Measurements from ENCODE around the gene CSNK1D.

CSNK1D gene

GRCh38 chr17:82219753-82220709 lies 53.5 kb downstream of the CSNK1D start:
- no peak for TF ChIP-seq CTCF (IDR thresholded peaks at IDR 0.05; ENCODE audit: insufficient read depth, low read length, missing control alignments)
- POLR2A ChIA-PET: interaction anchor here (9.8 kb wide), 1 partner anchor 10 kb away, joined by 101 read pairs; the partner anchor contains the start of gene SLC16A3
- no peak for DNase-seq (ENCODE audit: low read depth, low spot score)
- no peak overlapping the region for H3K4me3 ChIP-seq (ENCODE audit: low read depth, low read length)
- CTCF ChIA-PET: interaction anchor here (1.4 to 3.4 kb wide), 3 partner anchors 9 to 16 kb away, joined by 5 to 18 read pairs (median 8); partner anchors contain the start of gene SLC16A3

- no peak overlapping the region for H3K4me3 ChIP-seq (ENCODE audit: low read depth, low read length)
- ChIA-PET CTCF (interaction anchor here (2.4 to 3.4 kb wide), 2 partner anchors 10 to 13 kb away, joined by 8 to 18 read pairs; partner anchors contain the start of gene SLC16A3), POLR2A (interaction anchor here (9.8 kb wide), 1 partner anchor 11 kb away, joined by 101 read pairs; the partner anchor contains the start of gene SLC16A3)
- no peak for TF ChIP-seq CTCF (IDR thresholded peaks at IDR 0.05; ENCODE audit: insufficient read depth, low read length, missing control alignments)
- no peak for DNase-seq (ENCODE audit: low read depth, low spot score)
These were observed 54.4 kb downstream of the CSNK1D start for GRCh38 chr17:82219083-82219482.

- POLR2A ChIA-PET: interaction anchor here (9.8 kb wide), 1 partner anchor 12 kb away, joined by 101 read pairs; the partner anchor contains the start of gene SLC16A3
- DNase-seq (ENCODE audit: low read depth, low spot score): no peak
- H3K4me3 ChIP-seq (ENCODE audit: low read depth, low read length): no peak overlapping the region
- TF ChIP-seq CTCF (IDR thresholded peaks at IDR 0.05; ENCODE audit: insufficient read depth, low read length, missing control alignments): no peak
- CTCF ChIA-PET: interaction anchor here (2.4 to 3.4 kb wide), 2 partner anchors 10 to 12 kb away, joined by 8 to 18 read pairs; partner anchors contain the start of gene SLC16A3
These were observed 55.0 kb downstream of the CSNK1D start for GRCh38 chr17:82218349-82219075.

GRCh38 chr17:82217530-82218204 lies 55.8 kb downstream of the CSNK1D start:
- peak; percentile 52 for DNase-seq (ENCODE audit: low read depth, low spot score)
- TF ChIP-seq CTCF (IDR thresholded peaks at IDR 0.05; ENCODE audit: insufficient read depth, low read length, missing control alignments): no peak
- ChIA-PET POLR2A (interaction anchor here (9.8 kb wide), 1 partner anchor 12 kb away, joined by 101 read pairs; the partner anchor contains the start of gene SLC16A3), CTCF (interaction anchor here (2.4 to 3.4 kb wide), 2 partner anchors 11 kb away, joined by 8 to 18 read pairs; partner anchors contain the start of gene SLC16A3)
- no peak overlapping the region for H3K4me3 ChIP-seq (ENCODE audit: low read depth, low read length)

GRCh38 chr17:82217120-82217529 lies 56.4 kb downstream of the CSNK1D start:
- POLR2A ChIA-PET: interaction anchor here (9.8 kb wide), 1 partner anchor 13 kb away, joined by 101 read pairs; the partner anchor contains the start of gene SLC16A3
- H3K4me3 ChIP-seq (ENCODE audit: low read depth, low read length): no peak overlapping the region
- TF ChIP-seq CTCF (IDR thresholded peaks at IDR 0.05; ENCODE audit: insufficient read depth, low read length, missing control alignments): no peak
- DNase-seq (ENCODE audit: low read depth, low spot score): no peak
- CTCF ChIA-PET: no interaction called here
